PC-9 (cell line): Measurements from ENCODE around the gene MARK2. TPM values are rescaled to one million over a fixed set of nuclear protein-coding genes. Genes with fewer than 3 reads are reported as not detected.

Experiments used
- BruUV-seq: library from RNA; stranded (reverse); fragments of 400-500 nt; replicated peaks from 2 replicates; lab custom pipeline; 2021; lab: Mats Ljungman, UMichigan
- CTCF ChIA-PET: fragments of 300-600 bp; sonication (Branson Sonifier 250); formaldehyde crosslinking; loops from one replicate; lab custom pipeline; 2022; ENCODE audit warnings: antibody characterized with exemption; lab: Charles Lee
- POLR2A ChIA-PET: fragments of 300-600 bp; sonication (Branson Sonifier 250); formaldehyde crosslinking; loops from one replicate; lab custom pipeline; 2022; ENCODE audit warnings: antibody characterized with exemption; ENCODE audit not compliant: unreplicated experiment; lab: Charles Lee
- DNase-seq, 2 experiments: peaks; one replicate each; pipeline versions ENCODE4 v3.0.0 to v3.0.0-alpha.2; 2015 to 2022; ENCODE audit warnings: mixed read lengths in 1 of 2
- H2AFZ ChIP-seq: fragments of 200-600 bp; sonication (generic); 2 replicates; pipeline ENCODE4 v1.8.1; 2017; ENCODE audit warnings: antibody characterized with exemption
- H3F3A ChIP-seq: fragments of 200-600 bp; sonication (generic); 2 replicates; pipeline ENCODE4 v1.8.1; 2017; ENCODE audit warnings: antibody characterized with exemption, mild to moderate bottlenecking, low read depth; ENCODE audit not compliant: insufficient read depth
- H3K27ac ChIP-seq: fragments of 200-600 bp; sonication (generic); 2 replicates; pipeline ENCODE4 v1.6.1; 2016; ENCODE audit warnings: mixed run types
- H3K27me3 ChIP-seq: fragments of 200-600 bp; sonication (generic); 2 replicates; pipeline ENCODE4 v1.6.1; 2016; ENCODE audit warnings: low read depth, mixed run types; ENCODE audit not compliant: insufficient read depth
- H3K36me3 ChIP-seq: fragments of 200-600 bp; sonication (generic); 2 replicates; pipeline ENCODE4 v1.6.1; 2016; ENCODE audit warnings: low read depth, mixed run types
- H3K4me1 ChIP-seq: fragments of 200-600 bp; sonication (generic); replicated peaks from 2 replicates; pipeline ENCODE4 v1.6.1; 2016; ENCODE audit warnings: mixed run types; ENCODE audit not compliant: insufficient read depth
- H3K4me2 ChIP-seq: fragments of 200-600 bp; sonication (generic); 2 replicates; pipeline ENCODE4 v1.6.1; 2017; ENCODE audit warnings: mixed run types
- H3K4me3 ChIP-seq: fragments of 200-600 bp; sonication (generic); 2 replicates; pipeline ENCODE4 v1.6.1; 2016; ENCODE audit warnings: mixed run types
- H3K79me2 ChIP-seq: fragments of 200-600 bp; sonication (generic); 2 replicates; pipeline ENCODE4 v1.6.1; 2017; ENCODE audit warnings: low read depth, mixed run types
- H3K9me2 ChIP-seq: fragments of 200-600 bp; sonication (generic); 2 replicates; pipeline ENCODE4 v1.8.1; 2017; ENCODE audit warnings: mild to moderate bottlenecking; ENCODE audit not compliant: insufficient read depth
- H3K9me3 ChIP-seq: fragments of 200-600 bp; sonication (generic); 2 replicates; pipeline ENCODE4 v1.8.1; 2016; ENCODE audit warnings: low read depth; ENCODE audit not compliant: insufficient read depth
- H4K20me1 ChIP-seq: fragments of 200-600 bp; sonication (generic); 2 replicates; pipeline ENCODE4 v1.8.1; 2017; ENCODE audit not compliant: insufficient read depth
- CTCF ChIP-seq: fragments of 200-600 bp; sonication (generic); conservative IDR thresholded peaks from 2 replicates; pipeline ENCODE4 v1.6.1; 2017; ENCODE audit warnings: mixed run types, antibody characterized with exemption, mild to moderate bottlenecking, moderate library complexity
- EZH2 ChIP-seq: fragments of 200-600 bp; sonication (generic); IDR thresholded peaks from 2 replicates; pipeline ENCODE4 v1.8.0; 2017; ENCODE audit warnings: antibody characterized with exemption, low read depth
- intact Hi-C: fragments of 100-400 bp; cut with micrococcal nuclease; formaldehyde crosslinking; loops from one replicate; pipeline ENCODE4 v1.10.0; 2022; ENCODE audit not compliant: unreplicated experiment
- total RNA-seq: library from RNA; stranded (reverse); gene quantifications from 2 replicates; pipeline ENCODE4 v1.2.3, GENCODE V29; 2021

The MARK2 gene
- total RNA-seq, 1 experiment from 2014 or later, result 65.0 TPM

DNA sequence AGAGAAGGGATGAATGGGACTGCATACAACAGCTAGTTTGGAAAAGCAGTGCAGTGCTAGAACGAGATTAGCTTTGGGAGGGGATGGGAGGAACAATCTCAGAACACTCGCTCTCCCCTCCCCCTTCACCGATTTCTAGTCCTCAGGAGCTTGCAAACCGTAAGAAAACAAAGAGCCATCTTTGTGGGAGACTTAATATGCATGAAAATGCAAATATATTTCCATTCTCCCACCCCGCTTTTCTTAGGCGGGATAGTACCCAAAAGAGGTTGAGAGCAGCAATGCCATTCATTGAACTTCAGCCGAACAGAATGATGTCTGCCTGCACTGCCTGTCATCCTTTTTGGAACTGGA lies 24.6 kb upstream of the MARK2 start:
- no peaks in the 10 kb centered on the region for H3K27me3 ChIP-seq
- H3K4me1 ChIP-seq, result peaks cover 17% of the 10 kb centered on the region
- no peaks in the 10 kb centered on the region for H3K9me3 ChIP-seq
- TSS peak; percentile 57 for BruUV-seq
- ChIA-PET CTCF (interaction anchor here (0.6 kb wide), 2 partner anchors 24 to 120 kb away, joined by 3 to 5 read pairs; partner anchors contain the start of gene MARK2), POLR2A (no interaction called here)
- intact Hi-C loops, result no loop called here
- peak overlapping the region; percentile 99 for H3K4me3 ChIP-seq
- peaks cover 14% of the 10 kb centered on the region; the same call in 1 of the 2 replicates for H4K20me1 ChIP-seq
- H3K79me2 ChIP-seq, result peaks cover 34% of the 10 kb centered on the region
- H3K4me2 ChIP-seq, result peak overlapping the region; percentile 80
- 0 out of 2 replicates have a peak, but pooled peaks cover 4% of the 10 kb centered on the region for H3K36me3 ChIP-seq
- DNase-seq, result no peak
- H2AFZ ChIP-seq, result peak overlapping the region; percentile 98
- no peaks in the 10 kb centered on the region for H3K9me2 ChIP-seq
- TF ChIP-seq CTCF, result no peak
- no peak for TF ChIP-seq EZH2
- H3F3A ChIP-seq, result peaks cover 6% of the 10 kb centered on the region; the same call in 1 of the 2 replicates
- H3K27ac ChIP-seq, result no peak overlapping the region

DNA sequence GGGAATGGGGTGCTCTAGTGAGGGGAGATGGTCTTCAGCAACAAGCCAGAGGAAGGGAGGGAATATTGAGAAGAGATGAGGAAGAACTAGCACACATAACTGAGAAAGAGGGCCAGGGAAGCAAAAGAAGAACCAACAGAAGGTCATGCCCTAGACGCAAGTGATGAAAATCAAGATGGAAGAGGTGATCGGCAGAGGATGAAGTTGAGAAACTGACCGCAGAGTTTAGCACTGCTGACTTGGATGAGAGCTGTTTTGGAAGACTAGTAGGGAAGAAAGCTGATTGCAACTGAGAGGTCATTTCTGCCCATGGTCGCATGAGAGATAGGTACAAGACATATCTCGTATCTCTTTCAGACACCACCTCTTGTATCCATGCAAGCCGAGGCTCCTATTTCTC lies 22.7 kb upstream of the MARK2 start:
- DNase-seq, result no peak
- H3K36me3 ChIP-seq, result 0 out of 2 replicates have a peak, but pooled peaks cover 11% of the 10 kb centered on the region
- intact Hi-C loops, result no loop called here
- peaks cover 14% of the 10 kb centered on the region; the same call in 1 of the 2 replicates for H4K20me1 ChIP-seq
- no peak overlapping the region for H3K4me2 ChIP-seq
- H3K4me1 ChIP-seq, result peaks cover 17% of the 10 kb centered on the region
- TF ChIP-seq CTCF (no peak), EZH2 (no peak)
- BruUV-seq, result no TSS peak
- peaks cover 6% of the 10 kb centered on the region; the same call in 1 of the 2 replicates for H3F3A ChIP-seq
- no peaks in the 10 kb centered on the region for H3K9me3 ChIP-seq
- H3K79me2 ChIP-seq, result peaks cover 34% of the 10 kb centered on the region
- POLR2A ChIA-PET, result no interaction called here
- H3K27me3 ChIP-seq, result no peaks in the 10 kb centered on the region
- H3K27ac ChIP-seq, result no peak overlapping the region
- CTCF ChIA-PET, result interaction anchor here (0.6 kb wide), 1 partner anchor 28 kb away, joined by 5 read pairs; no protein-coding TSS in a partner anchor
- no peak overlapping the region for H2AFZ ChIP-seq
- no peak overlapping the region for H3K4me3 ChIP-seq
- no peaks in the 10 kb centered on the region for H3K9me2 ChIP-seq

GRCh38 chr11:63816732-63817131 lies 22.2 kb upstream of the MARK2 start:
- H3K36me3 ChIP-seq, result 0 out of 2 replicates have a peak, but pooled peaks cover 11% of the 10 kb centered on the region
- ChIA-PET POLR2A (no interaction called here), CTCF (interaction anchor here (0.6 kb wide), 1 partner anchor 29 kb away, joined by 5 read pairs; no protein-coding TSS in a partner anchor)
- H3K4me2 ChIP-seq, result no peak overlapping the region
- H3K9me3 ChIP-seq, result no peaks in the 10 kb centered on the region
- no peak overlapping the region for H2AFZ ChIP-seq
- TF ChIP-seq CTCF (no peak), EZH2 (no peak)
- peaks cover 34% of the 10 kb centered on the region for H3K79me2 ChIP-seq
- no peak for DNase-seq
- no peak overlapping the region for H3K4me3 ChIP-seq
- H3K4me1 ChIP-seq, result peaks cover 17% of the 10 kb centered on the region
- intact Hi-C loops, result no loop called here
- H4K20me1 ChIP-seq, result peaks cover 14% of the 10 kb centered on the region; the same call in 1 of the 2 replicates
- H3F3A ChIP-seq, result peaks cover 6% of the 10 kb centered on the region; the same call in 1 of the 2 replicates
- BruUV-seq, result no TSS peak
- H3K9me2 ChIP-seq, result no peaks in the 10 kb centered on the region
- H3K27ac ChIP-seq, result no peak overlapping the region
- H3K27me3 ChIP-seq, result no peaks in the 10 kb centered on the region
